Endodermal cell (in vitro differentiated cells): Measurements from ENCODE around the gene SOCS6. TPM values are rescaled to one million over a fixed set of nuclear protein-coding genes. Genes with fewer than 3 reads are reported as not detected.
A peak's percentile ranks its signal among the peaks of the same experiment; 100 is the strongest.

Source experiments
- DNase-seq: peaks from one replicate; pipeline ENCODE4 v3.0.0-alpha.2; 2017
- H3K27ac ChIP-seq: 2 replicates; pipeline ENCODE4 v1.5.1; 2013; ENCODE audit warnings: mild to moderate bottlenecking, low read depth, low read length, moderate library complexity
- H3K27me3 ChIP-seq: 2 replicates; pipeline ENCODE4 v1.6.1; 2013; ENCODE audit warnings: mild to moderate bottlenecking, low read length, moderate library complexity; ENCODE audit not compliant: insufficient read depth, control insufficient read depth, poor library complexity, severe bottlenecking
- H3K36me3 ChIP-seq: 2 replicates; pipeline ENCODE4 v1.7.0; 2013; ENCODE audit warnings: mild to moderate bottlenecking, low read length, moderate library complexity; ENCODE audit not compliant: control insufficient read depth, insufficient read depth
- H3K4me1 ChIP-seq: one replicate; pipeline ENCODE4 v1.7.0; 2013; ENCODE audit warnings: low read length; ENCODE audit not compliant: control insufficient read depth, insufficient read depth
- H3K4me3 ChIP-seq: 2 replicates; pipeline ENCODE4 v1.5.1; 2013; ENCODE audit warnings: mild to moderate bottlenecking, low read length, moderate library complexity
- H3K9ac ChIP-seq: 2 replicates; pipeline ENCODE4 v1.6.1; 2013; ENCODE audit warnings: mild to moderate bottlenecking, low read length, moderate library complexity; ENCODE audit not compliant: poor library complexity, severe bottlenecking; ENCODE audit errors: extremely low read depth
- H3K9me3 ChIP-seq: 2 replicates; pipeline ENCODE4 v1.6.1; 2013; ENCODE audit warnings: mild to moderate bottlenecking, low read length, moderate library complexity; ENCODE audit not compliant: control insufficient read depth
- H3K27ac Mint-ChIP-seq: 2 replicates; pipeline ENCODE4 v1.8.0; 2020; ENCODE audit warnings: mixed read lengths
- H3K27me3 Mint-ChIP-seq: 2 replicates; pipeline ENCODE4 v1.8.0; 2021; ENCODE audit warnings: mild to moderate bottlenecking, mixed read lengths; ENCODE audit not compliant: insufficient read depth
- H3K36me3 Mint-ChIP-seq: 2 replicates; pipeline ENCODE4 v1.8.0; 2020; ENCODE audit warnings: low read depth, mixed read lengths
- H3K4me1 Mint-ChIP-seq: 2 replicates; pipeline ENCODE4 v1.8.0; 2020; ENCODE audit warnings: mixed read lengths
- H3K4me3 Mint-ChIP-seq: 2 replicates; pipeline ENCODE4 v1.8.0; 2020; ENCODE audit warnings: mild to moderate bottlenecking, moderate library complexity, mixed read lengths
- H3K9me3 Mint-ChIP-seq: 2 replicates; pipeline ENCODE4 v1.8.0; 2020; ENCODE audit warnings: mild to moderate bottlenecking, mixed read lengths
- CTCF ChIP-seq: fragments of 200-600 bp; sonication (generic); conservative IDR thresholded peaks from 2 replicates; pipeline ENCODE4 v1.5.0; 2021; ENCODE audit warnings: antibody characterized with exemption, mild to moderate bottlenecking
- WGBS, 2 experiments: methylation state at CpG; one replicate each; pipeline versions ENCODE4 v1.1.5 to v1.1.7; 2013; ENCODE audit warnings: missing lambda C conversion rate in 2 of 2, mixed read lengths in 1 of 2; ENCODE audit not compliant: insufficient coverage in 1 of 2, insufficient read length in 1 of 2; 5-methylcytosine and 5-hydroxymethylcytosine counted together
- total RNA-seq, 2 donors: library from RNA; stranded (reverse); fragmentation: NEBNext Ultra II Directional in 1 of 2; extraction: Animal tissue kit (Norgen Biotek cat#: 25700) in 1 of 2; gene quantifications; 2 replicates in 1 of 2; 3 replicates in 1 of 2; pipeline ENCODE4 v1.2.1, GENCODE V29; 2021

The SOCS6 gene
- total RNA-seq, 2 donors from 2014 or later, result 28.2 to 30.0 TPM

GRCh38 chr18:70301667-70302066 is 12.8 kb downstream of the SOCS6 start:
- Mint-ChIP-seq H3K27me3 (no peaks in the 10 kb centered on the region), H3K36me3 (peaks cover 9% of the 10 kb centered on the region), H3K9me3 (no peaks in the 10 kb centered on the region), H3K27ac (no peak overlapping the region), H3K4me3 (no peak overlapping the region), H3K4me1 (peaks cover 7% of the 10 kb centered on the region)
- Histone ChIP-seq H3K4me3 (no peak overlapping the region), H3K4me1 (no peaks in the 10 kb centered on the region), H3K27me3 (no peaks in the 10 kb centered on the region), H3K27ac (no peak overlapping the region), H3K9ac (no peak overlapping the region), H3K36me3 (peaks cover 16% of the 10 kb centered on the region), H3K9me3 (no peaks in the 10 kb centered on the region)
- no peak for TF ChIP-seq CTCF
- no peak for DNase-seq
- WGBS, 2 experiments, result 89 to 96% methylated on average over 5 of the region's 5 CpGs

DNA sequence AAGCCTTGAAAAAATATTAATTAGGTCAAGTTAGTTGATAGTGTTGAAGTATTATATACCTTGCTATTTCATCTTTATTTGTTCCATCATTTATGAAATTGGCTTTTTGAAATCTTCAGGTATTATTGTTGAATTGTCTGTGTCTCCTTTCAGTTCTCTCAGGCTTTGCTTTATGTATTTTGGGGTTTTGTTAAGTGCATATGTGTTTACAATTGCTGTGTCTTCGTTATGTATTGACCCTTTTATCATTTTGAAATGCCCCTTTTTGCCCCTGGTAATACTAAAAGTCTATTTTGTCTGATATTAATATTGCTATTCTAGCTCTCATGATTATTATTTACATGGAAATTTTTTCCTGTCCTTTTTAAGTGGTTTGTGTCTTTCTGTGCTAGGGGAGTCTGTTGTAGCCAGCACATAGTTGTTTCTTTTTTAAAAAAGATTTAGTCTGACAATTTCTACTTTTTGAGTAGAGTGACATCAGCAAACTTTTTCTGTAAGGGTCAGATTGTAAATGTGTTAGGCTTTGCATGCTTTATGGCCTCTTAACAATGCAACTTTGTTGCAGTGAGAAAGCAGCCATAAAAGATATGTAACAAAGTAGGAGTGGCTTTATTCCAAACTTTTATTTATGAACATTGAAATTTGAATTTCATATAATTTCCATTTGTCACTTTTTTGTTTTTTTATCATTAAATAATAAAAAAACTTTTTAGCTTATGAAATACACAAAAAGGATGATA is 19.9 kb downstream of the SOCS6 start:
- Mint-ChIP-seq H3K36me3 (peaks cover 12% of the 10 kb centered on the region), H3K27ac (no peak overlapping the region), H3K9me3 (peaks cover 18% of the 10 kb centered on the region), H3K27me3 (no peaks in the 10 kb centered on the region), H3K4me3 (no peak overlapping the region), H3K4me1 (no peaks in the 10 kb centered on the region)
- Histone ChIP-seq H3K4me1 (no peaks in the 10 kb centered on the region), H3K27me3 (no peaks in the 10 kb centered on the region), H3K4me3 (peak overlapping the region; percentile 50), H3K27ac (no peak overlapping the region), H3K9ac (no peak overlapping the region), H3K36me3 (peaks cover 9% of the 10 kb centered on the region), H3K9me3 (peaks cover 19% of the 10 kb centered on the region)
- DNase-seq, result no peak
- 91% methylated on average over 1 of the region's 1 CpG; no CpG with 5 or more reads in 1 of the 2 experiments for WGBS, 2 experiments
- TF ChIP-seq CTCF, result no peak

DNA sequence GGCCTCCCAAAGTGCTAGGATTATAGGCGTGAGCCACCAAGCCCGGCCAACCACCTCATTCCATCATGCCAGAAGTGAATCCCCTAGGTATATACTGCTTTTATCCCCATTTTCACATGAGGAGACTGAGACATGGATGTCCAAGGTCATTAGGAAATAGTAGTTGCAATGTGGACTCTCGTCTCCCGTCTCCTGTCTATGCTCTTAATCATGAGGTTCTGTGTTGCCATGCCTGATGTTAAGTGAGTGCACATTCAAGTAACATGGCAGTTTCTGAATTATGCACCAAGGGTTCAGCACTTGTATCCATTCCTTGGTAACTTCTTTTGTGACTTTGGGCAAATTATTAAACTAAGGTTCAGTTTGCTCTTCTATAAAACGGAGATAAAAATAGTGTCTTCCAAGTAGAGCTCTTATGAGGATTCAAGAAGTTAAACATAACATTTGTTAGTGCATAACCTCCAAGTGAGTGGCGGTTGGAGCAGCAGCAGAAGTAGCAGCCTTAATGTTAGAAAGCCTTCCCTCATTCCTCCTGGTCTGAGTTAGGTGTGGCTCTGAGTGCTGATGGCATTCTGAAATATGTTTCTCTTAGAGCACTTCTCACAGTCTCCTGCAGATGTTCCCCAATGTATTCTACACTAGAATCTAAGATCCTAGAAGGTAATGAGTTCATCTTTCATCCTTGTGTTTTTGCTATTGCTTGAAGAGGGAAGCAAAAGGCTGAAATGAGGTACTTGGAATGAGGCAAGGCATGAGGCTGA is 21.9 kb downstream of the SOCS6 start:
- no peak for TF ChIP-seq CTCF
- peaks cover 19% of the 10 kb centered on the region for H3K9me3 ChIP-seq
- peaks cover 10% of the 10 kb centered on the region for H3K36me3 Mint-ChIP-seq
- H3K4me3 ChIP-seq, result no peak overlapping the region
- peak overlapping the region; percentile 34 for H3K27ac Mint-ChIP-seq
- H3K36me3 ChIP-seq, result peaks cover 8% of the 10 kb centered on the region
- WGBS, 2 experiments, result 96% methylated on average over 5 to 6 of the region's 6 CpGs
- no peak for DNase-seq
- H3K27me3 Mint-ChIP-seq, result no peaks in the 10 kb centered on the region
- no peaks in the 10 kb centered on the region for H3K4me1 ChIP-seq
- no peaks in the 10 kb centered on the region for H3K4me1 Mint-ChIP-seq
- H3K4me3 Mint-ChIP-seq, result no peak overlapping the region
- peaks cover 18% of the 10 kb centered on the region for H3K9me3 Mint-ChIP-seq
- H3K27me3 ChIP-seq, result no peaks in the 10 kb centered on the region
- no peak overlapping the region for H3K9ac ChIP-seq
- no peak overlapping the region for H3K27ac ChIP-seq
